ENCODE results near the gene RBM19. TPM values are rescaled to one million over a fixed set of nuclear protein-coding genes. Genes with fewer than 3 reads are reported as not detected.

Gene RBM19
- total RNA-seq, 1 donor from 2014 or later: 31.1 TPM

GRCh38 chr12:113841786-113842185, 124.3 kb downstream of the RBM19 start:
- no peaks in the 10 kb centered on the region for H3K27me3 Mint-ChIP-seq (ENCODE audit: unreplicated experiment)
- peaks cover 9% of the 10 kb centered on the region for H3K36me3 Mint-ChIP-seq (ENCODE audit: unreplicated experiment)
- peaks cover 6% of the 10 kb centered on the region for H3K4me1 Mint-ChIP-seq (ENCODE audit: unreplicated experiment)
- DNase-seq (ENCODE audit: extremely low spot score, unreplicated experiment): no peak
- H3K27ac Mint-ChIP-seq (ENCODE audit: unreplicated experiment): no peak overlapping the region
- H3K9me3 Mint-ChIP-seq (ENCODE audit: unreplicated experiment): no peaks in the 10 kb centered on the region
- no peak overlapping the region for H3K4me3 Mint-ChIP-seq (ENCODE audit: unreplicated experiment)
- TF ChIP-seq CTCF (IDR thresholded peaks at IDR 0.05): no peak

GRCh38 chr12:113840401-113841042, 125.6 kb downstream of the RBM19 start:
- H3K27ac Mint-ChIP-seq (ENCODE audit: unreplicated experiment): no peak overlapping the region
- no peak for TF ChIP-seq CTCF (IDR thresholded peaks at IDR 0.05)
- H3K27me3 Mint-ChIP-seq (ENCODE audit: unreplicated experiment): no peaks in the 10 kb centered on the region
- peaks cover 9% of the 10 kb centered on the region for H3K36me3 Mint-ChIP-seq (ENCODE audit: unreplicated experiment)
- H3K9me3 Mint-ChIP-seq (ENCODE audit: unreplicated experiment): no peaks in the 10 kb centered on the region
- H3K4me1 Mint-ChIP-seq (ENCODE audit: unreplicated experiment): peaks cover 6% of the 10 kb centered on the region
- H3K4me3 Mint-ChIP-seq (ENCODE audit: unreplicated experiment): no peak overlapping the region
- no peak for DNase-seq (ENCODE audit: extremely low spot score, unreplicated experiment)

- Mint-ChIP-seq H3K4me3 (ENCODE audit: unreplicated experiment) (no peak overlapping the region), H3K9me3 (ENCODE audit: unreplicated experiment) (no peaks in the 10 kb centered on the region), H3K27ac (ENCODE audit: unreplicated experiment) (no peak overlapping the region), H3K4me1 (ENCODE audit: unreplicated experiment) (no peaks in the 10 kb centered on the region), H3K27me3 (ENCODE audit: unreplicated experiment) (peaks cover 5% of the 10 kb centered on the region), H3K36me3 (ENCODE audit: unreplicated experiment) (peaks cover 15% of the 10 kb centered on the region)
- no peak for DNase-seq (ENCODE audit: extremely low spot score, unreplicated experiment)
- TF ChIP-seq CTCF (IDR thresholded peaks at IDR 0.05): no peak
Measured at GRCh38 chr12:113838896-113839295, 127.2 kb downstream of the RBM19 start.

GRCh38 chr12:113837528-113838296, 128.4 kb downstream of the RBM19 start:
- H3K27ac Mint-ChIP-seq (ENCODE audit: unreplicated experiment): no peak overlapping the region
- peaks cover 5% of the 10 kb centered on the region for H3K27me3 Mint-ChIP-seq (ENCODE audit: unreplicated experiment)

More at GRCh38 chr12:113837528-113838296, 128.4 kb downstream of the RBM19 start:
- no peak for DNase-seq (ENCODE audit: extremely low spot score, unreplicated experiment)
- no peaks in the 10 kb centered on the region for H3K9me3 Mint-ChIP-seq (ENCODE audit: unreplicated experiment)
- H3K36me3 Mint-ChIP-seq (ENCODE audit: unreplicated experiment): peaks cover 13% of the 10 kb centered on the region
- H3K4me1 Mint-ChIP-seq (ENCODE audit: unreplicated experiment): peaks cover 7% of the 10 kb centered on the region
- no peak overlapping the region for H3K4me3 Mint-ChIP-seq (ENCODE audit: unreplicated experiment)
- TF ChIP-seq CTCF (IDR thresholded peaks at IDR 0.05): peak; percentile 24

All from osteocyte (in vitro differentiated cells).